Psoas muscle (tissue), 8 donors: ENCODE data around the gene CSNK2B. TPM values are rescaled to one million over a fixed set of nuclear protein-coding genes. Genes with fewer than 3 reads are reported as not detected.

Experiments
- ATAC-seq, 4 donors: fragments of 200-7000 bp; cut with Tn5 transposase; one replicate each; pipeline ENCODE4 v1.9.1; 2020; ENCODE audit warnings: moderate library complexity in 3 of 4, mild to moderate bottlenecking in 2 of 4
- DNase-seq, 2 donors: peaks; one replicate each; pipeline ENCODE4 v3.0.0-alpha.2; 2020
- H3K27ac ChIP-seq: fragments of 200-600 bp; one replicate; pipeline ENCODE4 v1.8.0; 2022
- H3K27me3 ChIP-seq, 3 donors: fragments of 200-600 bp in 1 of 3; one replicate each; pipeline versions ENCODE4 v1.6.1 to v1.8.0; 2013 to 2022; ENCODE audit warnings: low read length in 2 of 3, mild to moderate bottlenecking in 2 of 3, moderate library complexity in 1 of 3; ENCODE audit not compliant: insufficient read depth in 3 of 3
- H3K36me3 ChIP-seq, 2 donors: fragments of 200-600 bp in 1 of 2; one replicate each; pipeline versions ENCODE4 v1.6.1 to v1.8.0; 2013 to 2022; ENCODE audit warnings: low read depth in 1 of 2, mild to moderate bottlenecking in 1 of 2, moderate library complexity in 1 of 2; ENCODE audit not compliant: insufficient read depth in 1 of 2
- H3K4me1 ChIP-seq: fragments of 200-600 bp; one replicate; pipeline ENCODE4 v1.8.0; 2022
- H3K4me3 ChIP-seq: fragments of 200-600 bp; one replicate; pipeline ENCODE4 v1.8.0; 2022; ENCODE audit warnings: mild to moderate bottlenecking
- H3K9me3 ChIP-seq: fragments of 200-600 bp; one replicate; pipeline ENCODE4 v1.8.0; 2022
- WGBS, 3 donors: extraction: QIAGEN DNeasy Blood & Tissue Kit; methylation state at CpG; one replicate each; pipeline versions ENCODE4 v1.1.6 to v1.1.7; 2013; 5-methylcytosine and 5-hydroxymethylcytosine counted together
- intact Hi-C, 2 donors: fragments of 100-400 bp; cut with DNase I; formaldehyde crosslinking; loops; one replicate each; pipeline versions ENCODE4 v1.11.0 to v1.14.2; 2022
- polyA plus RNA-seq, 3 donors: library from polyadenylated mRNA; stranded (reverse); fragments of 200-250 nt; gene quantifications; one replicate each; pipeline ENCODE4 v1.2.3, GENCODE V29; 2013
- total RNA-seq, 4 donors: library from RNA; stranded (reverse); fragmentation: NEBNext Ultra II Directional in 2 of 4; extraction: Animal tissue kit (Norgen Biotek cat#: 25700) in 2 of 4; gene quantifications; one replicate each; pipeline versions ENCODE4 v1.2.1 to v1.2.4, GENCODE V29; 2021 to 2023
- TF ChIP-seq, protein P1 (sequence below): fragments of 200-600 bp; IDR thresholded peaks from one replicate; pipeline ENCODE4 v1.8.0; 2022; ENCODE audit warnings: antibody characterized with exemption
- donor health status: healthy with polysubstance abuse.
- donor health status: DM: no; HTN: no; CAD: no; lungs with moderate emphysema.
- donor health status: Bipolar disorder and iron deficiency.
- donor health status: healthy.
- donor health status: DM: yes; HTN: yes; CAD: no.
- donor health status: DM: no; HTN: no; CAD: no.
- donor health status: DM: no; HTN: no; CAD: no.
- donor health status: DM: yes; HTN: yes; CAD: no.

Gene CSNK2B
- total and polyA plus RNA-seq, 7 donors: 102 to 208 (median 129) TPM

- WGBS, 3 donors: 65 to 73% (median 72%) methylated on average over 10 of the region's 10 CpGs
Measured at GRCh38 chr6:31639449-31639861, 26.4 kb upstream of the CSNK2B start.

DNA sequence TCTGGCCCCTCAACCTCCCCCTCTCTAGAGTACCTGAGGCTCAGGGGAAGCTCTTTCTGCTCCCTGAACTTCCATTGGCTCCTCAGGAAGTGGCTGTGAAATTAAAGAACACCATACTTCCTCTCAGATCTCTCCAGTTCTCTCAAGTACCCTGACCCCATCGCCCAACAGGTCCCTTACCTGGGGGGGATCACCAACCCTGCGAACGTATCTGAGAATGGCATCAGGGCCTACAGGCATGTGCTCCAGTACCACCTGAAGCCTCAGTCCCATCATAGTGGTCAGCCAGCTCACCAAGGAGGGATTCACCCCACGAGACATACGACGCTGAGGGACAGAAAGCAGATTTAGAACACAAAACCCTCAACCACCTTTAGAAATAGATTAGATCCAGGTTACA is 25.3 kb upstream of the CSNK2B start:
- ATAC-seq (no peak), DNase-seq (no peak)
- WGBS, 3 donors: 92 to 93% (median 93%) methylated on average over 6 of the region's 6 CpGs
- Histone ChIP-seq H3K27ac (no peak overlapping the region), H3K36me3 (peaks cover 27 to 100% of the 10 kb centered on the region in 2 donors), H3K4me3 (no peak overlapping the region), H3K27me3 (no peaks in the 10 kb centered on the region), H3K4me1 (peaks cover 6% of the 10 kb centered on the region), H3K9me3 (no peaks in the 10 kb centered on the region)
- intact Hi-C loops: no loop called here
- TF ChIP-seq, protein P1, sequence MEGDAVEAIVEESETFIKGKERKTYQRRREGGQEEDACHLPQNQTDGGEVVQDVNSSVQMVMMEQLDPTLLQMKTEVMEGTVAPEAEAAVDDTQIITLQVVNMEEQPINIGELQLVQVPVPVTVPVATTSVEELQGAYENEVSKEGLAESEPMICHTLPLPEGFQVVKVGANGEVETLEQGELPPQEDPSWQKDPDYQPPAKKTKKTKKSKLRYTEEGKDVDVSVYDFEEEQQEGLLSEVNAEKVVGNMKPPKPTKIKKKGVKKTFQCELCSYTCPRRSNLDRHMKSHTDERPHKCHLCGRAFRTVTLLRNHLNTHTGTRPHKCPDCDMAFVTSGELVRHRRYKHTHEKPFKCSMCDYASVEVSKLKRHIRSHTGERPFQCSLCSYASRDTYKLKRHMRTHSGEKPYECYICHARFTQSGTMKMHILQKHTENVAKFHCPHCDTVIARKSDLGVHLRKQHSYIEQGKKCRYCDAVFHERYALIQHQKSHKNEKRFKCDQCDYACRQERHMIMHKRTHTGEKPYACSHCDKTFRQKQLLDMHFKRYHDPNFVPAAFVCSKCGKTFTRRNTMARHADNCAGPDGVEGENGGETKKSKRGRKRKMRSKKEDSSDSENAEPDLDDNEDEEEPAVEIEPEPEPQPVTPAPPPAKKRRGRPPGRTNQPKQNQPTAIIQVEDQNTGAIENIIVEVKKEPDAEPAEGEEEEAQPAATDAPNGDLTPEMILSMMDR: no peak

More at GRCh38 chr6:31639449-31639861, 26.4 kb upstream of the CSNK2B start:
- Histone ChIP-seq H3K9me3 (no peaks in the 10 kb centered on the region), H3K27me3 (no peaks in the 10 kb centered on the region), H3K4me1 (peaks cover 6% of the 10 kb centered on the region), H3K27ac (peak overlapping the region; percentile 9), H3K4me3 (no peak overlapping the region), H3K36me3 (peaks cover 33 to 100% of the 10 kb centered on the region in 2 donors)
- DNase-seq (no peak), ATAC-seq (peak in 2 of 4 donors; percentile 4)
- intact Hi-C loops: no loop called here
- TF ChIP-seq, protein P1: no peak

GRCh38 chr6:31641370-31641769 is 24.5 kb upstream of the CSNK2B start:
- Histone ChIP-seq H3K36me3 (peaks cover 26 to 100% of the 10 kb centered on the region in 2 donors), H3K4me3 (no peak overlapping the region), H3K27ac (no peak overlapping the region), H3K27me3 (no peaks in the 10 kb centered on the region), H3K4me1 (peaks cover 6% of the 10 kb centered on the region), H3K9me3 (no peaks in the 10 kb centered on the region)
- ATAC-seq (no peak), DNase-seq (no peak)
- TF ChIP-seq, protein P1: no peak
- WGBS, 3 donors: 85 to 90% (median 86%) methylated on average over 4 of the region's 4 CpGs
- intact Hi-C loops: no loop called here

- DNase-seq: no peak
- no peak for ATAC-seq
- Histone ChIP-seq H3K27ac (no peak overlapping the region), H3K27me3 (no peaks in the 10 kb centered on the region), H3K9me3 (no peaks in the 10 kb centered on the region), H3K4me1 (peaks cover 4% of the 10 kb centered on the region), H3K36me3 (peaks cover 32 to 100% of the 10 kb centered on the region in 2 donors), H3K4me3 (no peak overlapping the region)
- TF ChIP-seq, protein P1: no peak
- intact Hi-C loops: no loop called here
- 81 to 89% (median 81%) methylated on average over 6 of the region's 6 CpGs for whole genome bisulfite sequencing, 3 donors
Measured at GRCh38 chr6:31642798-31643570, 22.9 kb upstream of the CSNK2B start.
